Panc1 (cell line): ENCODE results near the gene ARHGEF10L. TPM values are rescaled to one million over a fixed set of nuclear protein-coding genes. Genes with fewer than 3 reads are reported as not detected.

Experiments
- ATAC-seq: fragments of 200-7000 bp; cut with Tn5 transposase; 2 replicates; pipeline ENCODE4 v1.9.1; 2020; ENCODE audit warnings: mild to moderate bottlenecking, moderate library complexity
- BruUV-seq: library from RNA; stranded (reverse); fragments of 400-500 nt; replicated peaks from 2 replicates; lab custom pipeline; 2021; lab: Mats Ljungman, UMichigan
- CTCF ChIA-PET: fragments of 300-600 bp; sonication (Branson Sonifier 250); formaldehyde crosslinking; loops from one replicate; lab custom pipeline; 2022; ENCODE audit warnings: antibody characterized with exemption; lab: Charles Lee
- POLR2A ChIA-PET: fragments of 300-600 bp; sonication (Branson Sonifier 250); formaldehyde crosslinking; loops from one replicate; lab custom pipeline; 2022; ENCODE audit warnings: antibody characterized with exemption; lab: Charles Lee
- DNase-seq: peaks from one replicate; pipeline ENCODE4 v3.0.0-alpha.2; 2010; ENCODE audit warnings: low read depth, low spot score
- H3K27ac ChIP-seq: 2 replicates; pipeline ENCODE4 v1.5.1; 2011; ENCODE audit warnings: mild to moderate bottlenecking, low read length, inconsistent platforms
- H3K27me3 ChIP-seq: fragments of 200-500 bp; sonication (Bioruptor generic); 2 replicates; pipeline ENCODE4 v1.6.0; 2014; ENCODE audit warnings: low read length, inconsistent platforms; ENCODE audit not compliant: control insufficient read depth, insufficient read depth
- H3K36me3 ChIP-seq: fragments of 200-500 bp; sonication (Bioruptor generic); 2 replicates; pipeline ENCODE4 v1.5.1; 2014; ENCODE audit warnings: inconsistent platforms, mild to moderate bottlenecking, low read length, moderate library complexity; ENCODE audit not compliant: control insufficient read depth, insufficient read depth
- H3K4me1 ChIP-seq: 2 replicates; pipeline ENCODE4 v1.5.1; 2011; ENCODE audit warnings: inconsistent platforms, mild to moderate bottlenecking, low read length, moderate library complexity; ENCODE audit not compliant: control insufficient read depth, insufficient read depth
- H3K4me3 ChIP-seq, 2 experiments: 2 replicates each; pipeline ENCODE4 v1.5.1; 2011 to 2012; ENCODE audit warnings: low read depth in 2 of 2, low read length in 2 of 2, mild to moderate bottlenecking in 2 of 2, inconsistent platforms in 1 of 2, moderate library complexity in 1 of 2
- H3K9me3 ChIP-seq: fragments of 200-500 bp; sonication (Bioruptor generic); 2 replicates; pipeline ENCODE4 v1.5.1; 2014; ENCODE audit warnings: low read depth, mild to moderate bottlenecking, inconsistent platforms, low read length, moderate library complexity; ENCODE audit not compliant: control insufficient read depth, insufficient read depth
- POLR2AphosphoS5 ChIP-seq: IDR thresholded peaks from 2 replicates; pipeline ENCODE4 v1.6.1; 2012; ENCODE audit warnings: mild to moderate bottlenecking, low read depth, low read length, moderate library complexity
- SIN3A ChIP-seq: IDR thresholded peaks from 2 replicates; pipeline ENCODE4 v1.6.1; 2012; ENCODE audit warnings: low read depth, mild to moderate bottlenecking, low read length, moderate library complexity, borderline replicate concordance; ENCODE audit not compliant: insufficient read depth
- TCF7L2 ChIP-seq: IDR thresholded peaks from 2 replicates; pipeline ENCODE4 v1.6.1; 2011; ENCODE audit warnings: mild to moderate bottlenecking, low read depth, low read length, inconsistent platforms
- in situ Hi-C: cut with HindIII; loops from 2 replicates; pipeline ENCODE4 v1.10.0; 2016; ENCODE audit warnings: low sequenced_read_pairs, low pct_unique_long_range_greater_than_20kb
- intact Hi-C: fragments of 100-400 bp; cut with micrococcal nuclease; formaldehyde crosslinking; loops from one replicate; pipeline ENCODE4 v1.10.0; 2022; ENCODE audit not compliant: unreplicated experiment
- total RNA-seq: library from RNA; stranded (reverse); gene quantifications from one replicate; pipeline ENCODE4 v1.2.1, GENCODE V29; 2021; ENCODE audit not compliant: unreplicated experiment
- TF ChIP-seq, protein P1 (sequence below): fragments of 450-650 bp; IDR thresholded peaks from 2 replicates; pipeline ENCODE4 v1.5.1; 2017; ENCODE audit warnings: mild to moderate bottlenecking
- TF ChIP-seq, protein P2 (sequence below), 2 experiments: IDR thresholded peaks; 2 replicates each; pipeline ENCODE4 v1.6.1; 2011 to 2012; ENCODE audit warnings: low read depth in 2 of 2, control low read depth in 1 of 2, low read length in 1 of 2, mild to moderate bottlenecking in 1 of 2, moderate library complexity in 1 of 2; ENCODE audit not compliant: insufficient read depth in 1 of 2

The ARHGEF10L gene
- total RNA-seq, 1 experiment from 2014 or later: 5.9 TPM

DNA sequence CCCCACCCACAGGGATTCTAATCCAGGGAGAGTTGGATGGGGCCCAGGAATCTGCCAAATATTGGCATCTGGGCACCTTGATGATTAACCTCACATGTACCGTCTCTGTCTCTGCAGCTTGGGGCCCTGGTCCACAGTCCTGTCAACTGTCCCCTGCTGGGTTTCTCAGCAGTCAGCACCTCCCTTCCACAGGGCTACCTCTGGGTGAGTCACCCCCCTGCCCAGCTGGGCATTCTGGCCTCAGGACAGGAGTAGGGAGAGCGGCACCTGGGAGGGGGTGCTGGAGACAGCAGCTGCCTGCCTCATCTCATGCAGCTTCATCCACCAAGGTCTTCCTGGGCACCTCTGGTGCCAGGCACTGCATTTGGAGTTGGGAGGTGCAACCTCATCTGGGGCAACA lies 115.0 kb downstream of the ARHGEF10L start:
- POLR2A ChIA-PET: no interaction called here
- in situ Hi-C loops: no loop called here
- BruUV-seq: no TSS peak

DNA sequence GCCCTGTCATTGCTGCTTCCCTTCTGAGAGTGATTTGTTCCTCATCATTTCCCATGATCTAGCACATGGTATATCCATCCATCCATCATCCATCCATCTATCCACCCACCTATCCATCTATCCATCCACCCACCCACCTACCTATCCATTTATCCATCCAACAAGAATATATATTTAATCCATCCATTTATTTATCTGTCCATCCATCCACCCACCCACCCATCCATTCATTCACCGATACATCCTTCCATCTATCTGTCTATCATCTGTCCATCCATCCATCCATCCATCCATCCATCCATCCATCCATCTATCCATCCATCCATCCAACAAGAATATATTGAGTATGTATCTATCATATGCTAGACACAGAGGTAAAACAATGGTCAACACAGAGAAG lies 115.7 kb downstream of the ARHGEF10L start:
- in situ Hi-C loops (no loop called here), intact Hi-C loops (no loop called here)
- no peak for DNase-seq
- Histone ChIP-seq H3K27me3 (no peaks in the 10 kb centered on the region), H3K9me3 (no peaks in the 10 kb centered on the region), H3K36me3 (no peaks in the 10 kb centered on the region), H3K4me3 (no peak overlapping the region), H3K4me1 (no peaks in the 10 kb centered on the region), H3K27ac (no peak overlapping the region)
- CTCF ChIA-PET: interaction anchor here (0.5 to 1.2 kb wide), 2 partner anchors 118 to 920 kb away, joined by 4 read pairs; no protein-coding TSS in a partner anchor
- BruUV-seq: no TSS peak
- TF ChIP-seq TCF7L2: no peak
- TF ChIP-seq, protein P1, sequence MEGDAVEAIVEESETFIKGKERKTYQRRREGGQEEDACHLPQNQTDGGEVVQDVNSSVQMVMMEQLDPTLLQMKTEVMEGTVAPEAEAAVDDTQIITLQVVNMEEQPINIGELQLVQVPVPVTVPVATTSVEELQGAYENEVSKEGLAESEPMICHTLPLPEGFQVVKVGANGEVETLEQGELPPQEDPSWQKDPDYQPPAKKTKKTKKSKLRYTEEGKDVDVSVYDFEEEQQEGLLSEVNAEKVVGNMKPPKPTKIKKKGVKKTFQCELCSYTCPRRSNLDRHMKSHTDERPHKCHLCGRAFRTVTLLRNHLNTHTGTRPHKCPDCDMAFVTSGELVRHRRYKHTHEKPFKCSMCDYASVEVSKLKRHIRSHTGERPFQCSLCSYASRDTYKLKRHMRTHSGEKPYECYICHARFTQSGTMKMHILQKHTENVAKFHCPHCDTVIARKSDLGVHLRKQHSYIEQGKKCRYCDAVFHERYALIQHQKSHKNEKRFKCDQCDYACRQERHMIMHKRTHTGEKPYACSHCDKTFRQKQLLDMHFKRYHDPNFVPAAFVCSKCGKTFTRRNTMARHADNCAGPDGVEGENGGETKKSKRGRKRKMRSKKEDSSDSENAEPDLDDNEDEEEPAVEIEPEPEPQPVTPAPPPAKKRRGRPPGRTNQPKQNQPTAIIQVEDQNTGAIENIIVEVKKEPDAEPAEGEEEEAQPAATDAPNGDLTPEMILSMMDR: no peak
- TF ChIP-seq, protein P2, sequence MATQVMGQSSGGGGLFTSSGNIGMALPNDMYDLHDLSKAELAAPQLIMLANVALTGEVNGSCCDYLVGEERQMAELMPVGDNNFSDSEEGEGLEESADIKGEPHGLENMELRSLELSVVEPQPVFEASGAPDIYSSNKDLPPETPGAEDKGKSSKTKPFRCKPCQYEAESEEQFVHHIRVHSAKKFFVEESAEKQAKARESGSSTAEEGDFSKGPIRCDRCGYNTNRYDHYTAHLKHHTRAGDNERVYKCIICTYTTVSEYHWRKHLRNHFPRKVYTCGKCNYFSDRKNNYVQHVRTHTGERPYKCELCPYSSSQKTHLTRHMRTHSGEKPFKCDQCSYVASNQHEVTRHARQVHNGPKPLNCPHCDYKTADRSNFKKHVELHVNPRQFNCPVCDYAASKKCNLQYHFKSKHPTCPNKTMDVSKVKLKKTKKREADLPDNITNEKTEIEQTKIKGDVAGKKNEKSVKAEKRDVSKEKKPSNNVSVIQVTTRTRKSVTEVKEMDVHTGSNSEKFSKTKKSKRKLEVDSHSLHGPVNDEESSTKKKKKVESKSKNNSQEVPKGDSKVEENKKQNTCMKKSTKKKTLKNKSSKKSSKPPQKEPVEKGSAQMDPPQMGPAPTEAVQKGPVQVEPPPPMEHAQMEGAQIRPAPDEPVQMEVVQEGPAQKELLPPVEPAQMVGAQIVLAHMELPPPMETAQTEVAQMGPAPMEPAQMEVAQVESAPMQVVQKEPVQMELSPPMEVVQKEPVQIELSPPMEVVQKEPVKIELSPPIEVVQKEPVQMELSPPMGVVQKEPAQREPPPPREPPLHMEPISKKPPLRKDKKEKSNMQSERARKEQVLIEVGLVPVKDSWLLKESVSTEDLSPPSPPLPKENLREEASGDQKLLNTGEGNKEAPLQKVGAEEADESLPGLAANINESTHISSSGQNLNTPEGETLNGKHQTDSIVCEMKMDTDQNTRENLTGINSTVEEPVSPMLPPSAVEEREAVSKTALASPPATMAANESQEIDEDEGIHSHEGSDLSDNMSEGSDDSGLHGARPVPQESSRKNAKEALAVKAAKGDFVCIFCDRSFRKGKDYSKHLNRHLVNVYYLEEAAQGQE (IDR thresholded peaks at IDR 0.05; ENCODE audit: insufficient read depth in 1 of 2, low read depth in 2 of 2, low read length in 1 of 2): no peak
- no peak for TF ChIP-seq SIN3A
- TF ChIP-seq POLR2AphosphoS5: no peak
- no peak for ATAC-seq
- POLR2A ChIA-PET: interaction anchor here (0.7 kb wide), 1 partner anchor 55 kb away, joined by 4 read pairs; no protein-coding TSS in a partner anchor

More for the DNA sequence above, 115.0 kb downstream of the ARHGEF10L start:
- CTCF ChIA-PET: interaction anchor here (0.5 to 1.2 kb wide), 2 partner anchors 118 to 921 kb away, joined by 4 read pairs; no protein-coding TSS in a partner anchor
- no peak for TF ChIP-seq TCF7L2
- TF ChIP-seq, protein P2 (IDR thresholded peaks at IDR 0.05; ENCODE audit: insufficient read depth in 1 of 2, low read depth in 2 of 2, low read length in 1 of 2): no peak
- no peak for TF ChIP-seq SIN3A
- no peak for TF ChIP-seq POLR2AphosphoS5
- TF ChIP-seq, protein P1: no peak
- Histone ChIP-seq H3K27me3 (no peaks in the 10 kb centered on the region), H3K36me3 (no peaks in the 10 kb centered on the region), H3K4me3 (no peak overlapping the region), H3K4me1 (no peaks in the 10 kb centered on the region), H3K9me3 (no peaks in the 10 kb centered on the region), H3K27ac (no peak overlapping the region)
- no peak for ATAC-seq
- intact Hi-C loops: loop anchor here (5.0 kb wide), 1 partner anchor 162 kb away; no protein-coding TSS in a partner anchor
- no peak for DNase-seq
